NCI-H1930 (cell line): ENCODE data around the gene NELFB.
A peak's percentile ranks its signal among the peaks of the same experiment; 100 is the strongest.
"Not testable (repeated sequence)": the region's sequence is repeated elsewhere in the genome, so short reads cannot be mapped to it uniquely, and the experiment has no call there.

Experiments used
- DNase-seq, 2 experiments: peaks; one replicate each; lab custom pipeline; 2025; lab: John Stamatoyannopoulos, UW

The NELFB gene

DNA sequence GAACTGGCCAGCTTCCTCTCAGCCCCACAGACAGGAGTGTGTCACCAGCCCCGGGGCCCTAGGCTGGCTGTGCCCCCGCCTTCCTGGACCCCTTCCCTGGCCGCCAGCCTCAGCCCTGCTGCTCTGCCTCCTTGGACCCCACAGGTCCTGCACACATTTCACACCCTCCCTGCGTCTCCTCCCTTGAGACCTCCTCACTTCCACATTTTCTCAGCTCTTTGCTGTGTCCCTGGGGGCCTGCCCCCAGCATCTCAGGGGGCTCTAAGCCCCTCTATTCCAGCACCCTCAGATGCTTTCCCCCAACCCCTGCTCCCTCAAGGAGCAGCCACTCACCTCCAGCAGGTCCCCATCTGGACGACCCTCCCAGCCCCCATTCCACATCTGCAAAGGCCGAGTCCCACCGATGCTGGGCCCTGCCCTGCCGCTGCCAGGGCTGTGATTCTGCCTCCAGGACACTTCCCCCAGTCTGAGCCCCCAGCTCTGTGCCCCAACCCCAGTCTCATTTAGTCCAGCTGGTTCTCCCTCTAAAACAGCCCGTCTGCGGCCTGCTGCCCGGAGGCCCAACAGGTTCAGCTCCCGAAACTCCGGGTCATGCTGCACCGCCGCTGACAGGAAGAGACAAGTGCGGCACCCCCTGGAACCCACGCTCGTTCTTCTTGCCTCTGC is 20.2 kb upstream of the NELFB start:
- DNase-seq: no peak

DNA sequence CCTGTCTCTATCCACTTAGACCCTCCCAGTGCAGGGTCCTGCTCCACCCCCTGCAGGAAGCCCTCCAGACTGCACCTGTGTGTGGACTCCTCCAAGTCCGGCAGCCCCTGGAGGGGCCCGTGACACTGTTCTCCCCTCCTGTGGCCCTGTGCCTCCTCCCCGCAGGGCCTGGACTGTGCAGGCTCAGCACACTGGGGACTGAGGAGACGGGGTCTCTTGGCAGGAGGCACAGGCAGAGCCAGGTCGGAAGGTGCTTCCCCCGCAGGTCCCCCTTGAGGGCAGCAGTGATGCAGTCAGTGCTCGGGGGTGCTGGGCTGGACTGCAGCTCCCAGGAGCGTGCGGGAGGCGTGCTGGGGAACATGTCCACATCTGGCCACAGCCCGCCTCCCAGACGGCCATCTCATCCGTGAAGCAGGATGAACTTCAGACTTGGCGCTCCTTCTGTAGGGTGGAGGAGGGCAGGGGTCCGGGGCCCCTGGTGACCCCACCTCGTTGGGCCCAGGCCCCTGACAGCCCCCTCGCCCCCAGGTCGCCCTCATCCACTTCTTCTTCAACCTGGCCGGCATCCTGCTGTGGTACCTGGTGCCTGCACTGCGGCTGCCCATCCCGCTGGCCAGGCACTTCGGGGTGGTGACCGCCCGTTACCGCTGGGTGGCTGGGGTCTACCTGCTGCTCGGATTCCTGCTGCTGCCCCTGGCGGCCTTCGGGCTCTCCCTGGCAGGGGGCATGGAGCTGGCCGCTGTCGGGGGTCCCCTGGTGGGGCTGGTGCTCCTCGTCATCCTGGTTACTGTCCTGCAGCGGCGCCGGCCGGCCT is 19.5 kb upstream of the NELFB start:
- DNase-seq: no peak

- peak; percentile 82 to 91 for DNase-seq
Measured at GRCh38 chr9:137236238-137236935, 18.7 kb upstream of the NELFB start.

DNA sequence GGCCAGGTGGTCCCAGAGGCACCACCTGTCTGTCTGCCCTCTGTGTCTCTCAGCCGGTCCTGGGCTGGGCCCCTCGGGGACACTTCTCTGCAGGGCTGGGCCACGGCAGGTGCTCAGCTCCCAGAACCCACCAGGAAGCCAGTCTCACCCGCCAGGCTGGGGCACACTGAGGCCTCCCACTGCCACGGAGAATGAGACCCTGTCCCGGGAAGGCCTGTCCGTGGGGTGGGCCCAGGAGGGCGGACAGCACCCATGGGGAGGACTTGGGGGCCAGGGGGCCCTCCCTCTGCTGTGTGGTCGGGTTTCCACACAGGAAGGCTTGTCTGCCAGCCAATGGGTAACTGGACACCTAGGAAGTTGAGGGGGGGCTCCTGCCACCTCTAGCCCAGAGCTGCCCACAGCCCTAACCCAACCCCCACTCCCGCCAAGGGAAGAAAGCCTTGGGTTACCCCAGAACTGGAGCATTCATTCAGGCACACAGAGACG is 18.1 kb upstream of the NELFB start:
- DNase-seq: no peak

- peak; percentile 30 to 31 for DNase-seq
Measured at GRCh38 chr9:137237759-137238726, 17.1 kb upstream of the NELFB start.

DNA sequence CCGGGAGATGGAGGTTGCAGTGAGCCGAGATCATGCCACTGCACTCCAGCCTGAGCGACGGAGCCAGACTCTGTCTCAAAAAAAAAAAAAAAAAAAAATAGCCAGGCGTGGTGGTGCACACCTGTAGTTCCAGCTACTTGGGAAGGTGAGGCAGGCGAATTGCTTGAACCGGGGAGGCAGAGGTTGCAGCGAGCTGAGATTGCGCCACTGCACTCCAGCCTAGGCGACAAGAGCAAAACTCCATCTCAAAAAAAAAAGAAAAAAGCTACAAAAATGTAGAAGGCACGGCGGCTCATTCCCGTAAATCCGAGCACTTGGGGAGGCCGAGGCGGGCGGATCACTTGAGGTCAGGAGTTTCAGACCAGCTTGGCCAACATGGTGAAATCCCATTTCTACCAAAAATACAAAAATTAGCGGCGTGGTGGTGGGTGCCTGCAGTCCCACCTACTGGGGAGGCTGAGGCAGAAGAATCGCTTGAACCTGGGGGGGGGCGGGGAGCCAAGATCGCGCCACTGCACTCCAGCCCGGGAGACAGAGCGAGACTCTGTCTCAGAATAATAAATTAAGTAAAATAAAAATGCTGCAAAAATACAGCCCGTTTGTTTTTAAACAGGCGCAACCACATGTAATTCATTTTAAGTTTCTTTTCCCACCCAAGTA is 15.5 kb upstream of the NELFB start:
- not testable (repeated sequence) for DNase-seq

GRCh38 chr9:137240318-137240840 is 14.7 kb upstream of the NELFB start:
- DNase-seq: peak; percentile 66 to 71

GRCh38 chr9:137240841-137241489 is 14.2 kb upstream of the NELFB start, which contains the start of gene TUBB4B:
TSS of gene TUBB4B (plus strand) at chr9:137241287. CDS start at chr9:137241361, 74 bp downstream.
- peak; percentile 98 to 99 for DNase-seq

DNA sequence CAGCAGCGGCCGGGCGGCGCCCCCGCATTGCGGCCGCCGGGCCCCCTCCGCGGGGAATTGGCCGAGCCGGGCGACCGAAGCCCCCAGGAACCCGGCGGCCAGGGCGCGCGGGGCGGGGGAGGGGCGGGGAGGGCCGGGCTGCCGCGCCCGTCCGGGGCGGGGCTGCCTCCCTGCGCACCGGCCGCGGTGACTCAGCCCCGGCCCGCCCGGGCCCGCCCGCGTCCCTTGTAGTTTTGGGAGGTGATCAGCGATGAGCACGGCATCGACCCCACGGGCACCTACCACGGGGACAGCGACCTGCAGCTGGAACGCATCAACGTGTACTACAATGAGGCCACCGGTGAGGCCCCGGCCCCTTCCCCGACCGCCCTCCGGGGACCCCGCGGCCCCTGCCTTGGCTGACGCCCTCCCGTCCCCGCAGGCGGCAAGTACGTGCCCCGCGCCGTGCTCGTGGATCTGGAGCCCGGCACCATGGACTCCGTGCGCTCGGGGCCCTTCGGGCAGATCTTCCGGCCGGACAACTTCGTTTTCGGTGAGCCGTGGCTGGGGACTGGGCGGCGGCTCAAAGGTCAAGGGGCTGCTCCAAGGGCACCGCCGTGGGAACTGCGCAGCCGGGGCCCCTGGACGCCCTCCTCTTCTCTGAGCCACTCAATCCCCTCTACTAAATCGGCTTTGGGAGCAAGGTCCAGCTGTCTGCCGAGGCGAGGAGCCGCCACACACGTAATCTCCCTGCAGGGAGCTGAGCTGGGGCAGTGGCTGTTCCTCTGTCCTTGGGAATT is 13.4 kb upstream of the NELFB start:
- no peak for DNase-seq

GRCh38 chr9:137242269-137243203 is 12.6 kb upstream of the NELFB start:
- DNase-seq: no peak

DNA sequence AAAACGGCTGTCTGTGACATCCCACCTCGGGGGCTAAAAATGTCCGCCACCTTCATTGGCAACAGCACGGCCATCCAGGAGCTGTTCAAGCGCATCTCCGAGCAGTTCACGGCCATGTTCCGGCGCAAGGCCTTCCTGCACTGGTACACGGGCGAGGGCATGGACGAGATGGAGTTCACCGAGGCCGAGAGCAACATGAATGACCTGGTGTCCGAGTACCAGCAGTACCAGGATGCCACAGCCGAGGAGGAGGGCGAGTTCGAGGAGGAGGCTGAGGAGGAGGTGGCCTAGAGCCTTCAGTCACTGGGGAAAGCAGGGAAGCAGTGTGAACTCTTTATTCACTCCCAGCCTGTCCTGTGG is 11.9 kb upstream of the NELFB start:
- DNase-seq: not testable (repeated sequence)

GRCh38 chr9:137243626-137244485 is 11.3 kb upstream of the NELFB start:
- no peak for DNase-seq

DNA sequence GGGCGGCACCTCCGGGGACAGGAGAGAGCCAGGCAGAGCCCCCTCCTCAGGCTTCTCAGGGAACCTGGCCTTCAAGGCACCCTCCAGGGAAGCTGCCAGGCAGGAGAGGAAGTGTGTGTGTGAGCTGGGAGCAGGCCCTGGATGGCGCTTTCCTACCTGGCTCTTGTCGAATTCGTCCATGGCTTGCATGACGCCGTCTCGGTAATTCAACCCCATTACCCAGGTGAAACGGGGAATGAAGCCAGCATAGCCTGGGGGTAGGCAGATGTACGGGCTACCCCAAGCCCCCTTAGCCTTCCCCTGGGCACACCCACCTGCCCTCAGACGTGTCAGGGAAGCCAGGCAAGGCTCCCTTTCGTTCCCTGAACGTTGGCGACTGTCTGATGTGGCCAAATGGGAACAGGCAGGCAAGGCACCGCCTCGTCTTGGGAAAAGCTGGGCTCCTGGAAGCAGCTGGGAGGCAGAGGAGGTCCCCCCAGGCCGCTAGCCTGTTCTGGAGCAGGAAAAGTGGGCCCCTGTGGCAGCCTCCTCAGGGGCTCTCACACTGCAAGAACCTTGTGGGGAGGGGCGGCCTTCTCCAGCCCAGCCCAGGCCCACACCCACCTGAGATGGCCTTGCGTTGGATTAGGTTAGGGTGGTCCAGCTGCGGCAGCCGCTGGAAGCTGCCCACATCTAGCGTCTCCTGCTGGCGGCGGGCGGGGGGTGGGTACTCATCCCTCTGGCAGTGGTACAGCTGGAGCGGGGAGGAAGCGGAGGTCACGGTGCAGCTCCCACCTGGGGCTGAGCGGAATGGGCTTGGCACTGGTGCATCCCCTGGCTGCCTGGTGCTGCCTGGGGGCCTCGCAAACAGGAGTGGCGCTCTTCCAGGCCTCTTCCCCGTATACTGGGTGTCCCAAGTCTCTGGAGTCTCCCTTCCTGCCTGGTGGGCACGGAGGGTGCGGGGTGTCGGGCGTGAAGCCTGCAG is 10.4 kb upstream of the NELFB start:
- DNase-seq: no peak

GRCh38 chr9:137245450-137246421 is 9.4 kb upstream of the NELFB start:
- DNase-seq: no peak
